Activated gamma-delta T cell treated with anti-CD3 and anti-CD28 coated beads, Interleukin-2, amount 50 U/mL, for 16 hours (primary cell): ENCODE measurements around the gene TEAD1.

Source experiments
- DNase-seq: peaks from one replicate; pipeline ENCODE4 v3.0.0-alpha.2; 2020; ENCODE audit warnings: low read depth

Gene TEAD1

GRCh38 chr11:12707500-12707880 is 33.3 kb downstream of the TEAD1 start:
- DNase-seq: no peak

GRCh38 chr11:12711496-12711895 is 37.3 kb downstream of the TEAD1 start:
- DNase-seq: no peak

GRCh38 chr11:12712132-12712531 is 37.9 kb downstream of the TEAD1 start:
- DNase-seq: no peak

- no peak for DNase-seq
These were observed 40.9 kb downstream of the TEAD1 start for GRCh38 chr11:12715131-12715530.

GRCh38 chr11:12715941-12716340 is 41.7 kb downstream of the TEAD1 start:
- no peak for DNase-seq

- DNase-seq: no peak
These were observed 42.6 kb downstream of the TEAD1 start for GRCh38 chr11:12716816-12717215.

GRCh38 chr11:12717851-12718291 is 43.6 kb downstream of the TEAD1 start:
- DNase-seq: no peak

GRCh38 chr11:12719221-12719620 is 45.0 kb downstream of the TEAD1 start:
- no peak for DNase-seq

- DNase-seq: no peak
These were observed 47.8 kb downstream of the TEAD1 start for GRCh38 chr11:12721816-12722604.

GRCh38 chr11:12723421-12724300 is 49.4 kb downstream of the TEAD1 start:
- no peak for DNase-seq

GRCh38 chr11:12724301-12725054 is 50.3 kb downstream of the TEAD1 start:
- no peak for DNase-seq

GRCh38 chr11:12725055-12725862 is 51.0 kb downstream of the TEAD1 start:
- no peak for DNase-seq

GRCh38 chr11:12725863-12726682 is 51.9 kb downstream of the TEAD1 start:
- no peak for DNase-seq

- DNase-seq: no peak
These were observed 53.5 kb downstream of the TEAD1 start for GRCh38 chr11:12727563-12728211.

- no peak for DNase-seq
These were observed 54.2 kb downstream of the TEAD1 start for GRCh38 chr11:12728417-12728816.

- DNase-seq: no peak
These were observed 55.7 kb downstream of the TEAD1 start for GRCh38 chr11:12729941-12730340.

GRCh38 chr11:12731841-12732336 is 57.7 kb downstream of the TEAD1 start:
- DNase-seq: no peak

- no peak for DNase-seq
These were observed 58.9 kb downstream of the TEAD1 start for GRCh38 chr11:12733091-12733490.

GRCh38 chr11:12734625-12735024 is 60.4 kb downstream of the TEAD1 start:
- no peak for DNase-seq

GRCh38 chr11:12735262-12735661 is 61.0 kb downstream of the TEAD1 start:
- DNase-seq: no peak
